ENCODE measurements around the gene FGL2.
"Not testable (repeated sequence)": the region's sequence is repeated elsewhere in the genome, so short reads cannot be mapped to it uniquely, and the experiment has no call there.

FGL2 gene

DNA sequence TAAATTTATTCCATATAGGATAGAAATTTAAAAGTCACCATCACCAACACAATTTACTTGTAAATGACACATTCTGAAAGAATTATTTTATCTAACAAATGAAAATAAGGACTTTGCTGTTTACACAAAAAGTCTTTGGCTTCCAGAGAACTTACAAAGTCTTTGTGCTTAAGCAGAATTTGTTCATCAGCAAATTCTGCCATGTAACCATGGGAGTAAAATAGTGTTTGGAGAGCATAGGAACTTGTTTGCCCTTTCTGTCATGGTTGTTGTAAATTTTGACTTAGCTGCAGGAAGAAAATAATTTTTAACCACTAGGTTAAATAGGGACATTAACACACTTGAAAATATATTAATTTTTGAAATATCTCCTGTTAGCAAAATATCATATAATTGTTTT, 15.2 kb downstream of the FGL2 start:
- DNase-seq (ENCODE audit: low read depth, low spot score), result no peak
- Histone ChIP-seq H3K27me3 (ENCODE audit: control insufficient read depth, insufficient read depth, low read length) (no peaks in the 10 kb centered on the region), H3K9me3 (ENCODE audit: control insufficient read depth, insufficient read depth, low read length) (no peaks in the 10 kb centered on the region; the same call in 1 of the 2 replicates), H3K4me3 (ENCODE audit: low read length) (no peak overlapping the region), H3K36me3 (ENCODE audit: control insufficient read depth, insufficient read depth, low read length) (no peaks in the 10 kb centered on the region), H3K27ac (ENCODE audit: low read length) (no peak overlapping the region), H3K4me1 (ENCODE audit: control insufficient read depth, insufficient read depth, low read length) (no peaks in the 10 kb centered on the region)

DNA sequence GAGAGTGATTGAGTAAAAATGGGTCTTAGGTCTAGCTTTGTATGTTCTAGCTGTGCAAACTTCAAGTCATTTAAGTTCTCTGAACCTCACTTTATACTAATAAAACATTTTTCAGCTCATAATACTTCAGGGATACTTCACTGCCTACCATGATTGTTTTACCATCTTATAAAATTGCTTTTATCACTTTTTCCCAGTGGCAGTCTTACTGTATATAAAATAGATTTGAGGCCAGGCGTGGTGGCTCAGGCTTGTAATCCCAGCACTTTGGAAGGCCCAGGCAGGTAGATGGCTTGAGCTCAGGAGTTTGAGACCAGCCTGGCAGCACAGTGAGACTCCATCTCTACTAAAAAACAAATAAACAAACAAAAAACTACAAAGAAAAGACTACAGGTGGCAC, 17.4 kb downstream of the FGL2 start:
- DNase-seq (ENCODE audit: low read depth, low spot score), result no peak
- H3K4me3 ChIP-seq (ENCODE audit: low read length), result no peak overlapping the region
- no peak overlapping the region for H3K27ac ChIP-seq (ENCODE audit: low read length)
- H3K36me3 ChIP-seq (ENCODE audit: control insufficient read depth, insufficient read depth, low read length), result no peaks in the 10 kb centered on the region
- no CpG with 5 or more reads among the region's 1 CpG for WGBS (ENCODE audit: insufficient coverage, insufficient read length)
- no peaks in the 10 kb centered on the region; the same call in 1 of the 2 replicates for H3K9me3 ChIP-seq (ENCODE audit: control insufficient read depth, insufficient read depth, low read length)
- no peaks in the 10 kb centered on the region for H3K27me3 ChIP-seq (ENCODE audit: control insufficient read depth, insufficient read depth, low read length)
- no peaks in the 10 kb centered on the region for H3K4me1 ChIP-seq (ENCODE audit: control insufficient read depth, insufficient read depth, low read length)

DNA sequence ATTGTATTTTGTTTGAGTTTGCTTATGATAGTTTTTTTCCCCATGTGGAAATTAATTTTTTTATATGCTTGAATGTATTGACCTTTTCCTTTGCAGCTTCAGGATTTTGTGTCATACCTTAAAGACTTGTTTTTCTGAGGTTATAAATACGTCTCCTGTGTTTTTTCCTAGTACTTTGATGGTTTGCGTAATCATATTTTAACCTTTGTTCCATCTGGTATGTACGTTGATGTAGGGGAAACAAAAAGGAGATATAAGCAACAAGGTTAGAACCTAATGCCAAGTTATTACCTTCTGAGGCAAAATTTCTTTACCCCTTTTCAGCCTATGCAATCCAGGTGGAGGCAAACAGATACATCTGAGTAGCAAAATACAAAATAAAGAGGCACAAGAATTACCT, 17.9 kb downstream of the FGL2 start:
- no CpG with 5 or more reads among the region's 3 CpGs for WGBS (ENCODE audit: insufficient coverage, insufficient read length)
- Histone ChIP-seq H3K27ac (ENCODE audit: low read length) (no peak overlapping the region), H3K9me3 (ENCODE audit: control insufficient read depth, insufficient read depth, low read length) (no peaks in the 10 kb centered on the region; the same call in 1 of the 2 replicates), H3K4me1 (ENCODE audit: control insufficient read depth, insufficient read depth, low read length) (no peaks in the 10 kb centered on the region), H3K27me3 (ENCODE audit: control insufficient read depth, insufficient read depth, low read length) (no peaks in the 10 kb centered on the region), H3K36me3 (ENCODE audit: control insufficient read depth, insufficient read depth, low read length) (no peaks in the 10 kb centered on the region), H3K4me3 (ENCODE audit: low read length) (no peak overlapping the region)
- DNase-seq (ENCODE audit: low read depth, low spot score), result no peak

DNA sequence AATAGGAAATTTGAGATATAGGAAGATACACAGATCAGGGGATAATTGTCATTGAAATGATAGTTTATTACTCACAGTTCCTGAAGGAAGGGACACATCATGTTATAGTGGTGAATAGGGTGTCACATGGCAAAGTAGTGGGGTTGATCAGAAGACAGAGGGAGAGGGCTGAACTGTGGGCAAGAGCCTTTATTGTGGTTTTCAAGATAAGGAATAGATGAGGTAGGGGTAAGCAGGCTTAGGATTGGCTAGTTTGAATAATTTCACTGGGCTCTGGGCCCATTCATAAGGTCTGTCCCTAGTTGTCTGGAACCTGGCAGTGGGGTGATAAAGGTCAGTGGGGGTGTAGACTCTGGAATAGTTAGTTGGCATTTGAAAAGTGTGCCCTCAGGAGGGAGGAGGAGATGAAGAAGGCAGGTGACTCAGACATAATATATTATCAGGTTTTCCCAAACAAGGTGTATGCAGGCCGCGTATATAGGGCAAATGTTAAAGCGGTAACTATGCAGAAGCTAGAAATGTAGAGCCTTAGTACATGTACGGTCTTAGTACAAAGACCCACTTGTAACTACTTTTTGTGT, 18.5 kb downstream of the FGL2 start:
- Histone ChIP-seq H3K27ac (ENCODE audit: low read length) (no peak overlapping the region), H3K4me3 (ENCODE audit: low read length) (no peak overlapping the region), H3K27me3 (ENCODE audit: control insufficient read depth, insufficient read depth, low read length) (no peaks in the 10 kb centered on the region), H3K4me1 (ENCODE audit: control insufficient read depth, insufficient read depth, low read length) (no peaks in the 10 kb centered on the region), H3K9me3 (ENCODE audit: control insufficient read depth, insufficient read depth, low read length) (no peaks in the 10 kb centered on the region; the same call in 1 of the 2 replicates), H3K36me3 (ENCODE audit: control insufficient read depth, insufficient read depth, low read length) (no peaks in the 10 kb centered on the region)
- no CpG with 5 or more reads among the region's 4 CpGs for WGBS (ENCODE audit: insufficient coverage, insufficient read length)
- no peak for DNase-seq (ENCODE audit: low read depth, low spot score)

DNA sequence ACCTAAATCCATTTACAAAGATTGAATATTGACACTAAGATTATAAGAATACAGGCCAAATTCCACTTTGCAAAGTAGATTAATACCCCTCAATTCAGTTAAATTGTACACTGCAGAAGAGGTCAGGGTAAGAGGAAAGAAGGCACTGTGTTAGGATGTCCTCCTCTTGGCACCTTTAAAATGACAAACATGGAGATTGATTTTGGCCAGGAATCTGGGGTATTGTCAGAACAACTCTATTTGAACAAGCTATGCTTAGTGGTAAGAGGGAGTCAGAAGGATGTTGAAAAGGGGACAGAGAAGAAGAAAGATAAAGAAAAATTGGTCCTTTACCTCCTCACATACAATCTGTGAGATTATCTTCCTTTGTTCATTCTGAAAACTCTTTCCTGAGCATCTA, 21.6 kb downstream of the FGL2 start:
- H3K36me3 ChIP-seq (ENCODE audit: control insufficient read depth, insufficient read depth, low read length); H3K4me1 ChIP-seq (ENCODE audit: control insufficient read depth, insufficient read depth, low read length); H3K9me3 ChIP-seq (ENCODE audit: control insufficient read depth, insufficient read depth, low read length); H3K27me3 ChIP-seq (ENCODE audit: control insufficient read depth, insufficient read depth, low read length); DNase-seq (ENCODE audit: low read depth, low spot score); H3K4me3 ChIP-seq (ENCODE audit: low read length); H3K27ac ChIP-seq (ENCODE audit: low read length): not testable (repeated sequence)

DNA sequence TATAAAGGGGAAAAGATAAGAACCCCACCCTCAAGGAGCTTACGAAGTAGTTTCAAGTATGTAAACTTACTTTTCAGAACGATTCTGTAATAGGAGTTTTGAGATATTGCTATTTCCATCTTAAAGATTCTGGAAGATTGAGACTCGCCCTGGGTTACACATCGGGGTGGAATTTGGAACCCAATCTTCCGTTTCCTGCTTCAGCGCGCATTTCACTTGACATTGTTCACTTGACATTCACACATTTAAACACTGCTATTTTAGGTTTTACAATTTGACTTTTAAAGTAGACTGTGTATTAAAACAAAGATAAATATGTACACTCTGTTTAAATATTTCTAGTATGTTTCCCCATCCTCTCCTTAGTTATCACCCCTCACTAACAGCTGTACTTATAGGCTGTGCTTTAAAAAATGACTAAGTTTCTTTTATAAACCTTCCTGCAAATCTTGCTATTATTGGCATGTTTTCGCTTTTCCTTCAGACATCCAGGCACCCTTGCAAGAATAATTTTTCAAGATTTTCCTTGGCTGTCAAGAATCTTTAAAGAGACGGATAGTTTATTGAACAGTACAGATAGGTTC, 22.2 kb downstream of the FGL2 start:
- not testable (repeated sequence) for H3K27ac ChIP-seq (ENCODE audit: low read length); H3K4me1 ChIP-seq (ENCODE audit: control insufficient read depth, insufficient read depth, low read length); H3K9me3 ChIP-seq (ENCODE audit: control insufficient read depth, insufficient read depth, low read length); H3K36me3 ChIP-seq (ENCODE audit: control insufficient read depth, insufficient read depth, low read length); DNase-seq (ENCODE audit: low read depth, low spot score); H3K27me3 ChIP-seq (ENCODE audit: control insufficient read depth, insufficient read depth, low read length); H3K4me3 ChIP-seq (ENCODE audit: low read length)
- WGBS (ENCODE audit: insufficient coverage, insufficient read length), result no CpG with 5 or more reads among the region's 9 CpGs

DNA sequence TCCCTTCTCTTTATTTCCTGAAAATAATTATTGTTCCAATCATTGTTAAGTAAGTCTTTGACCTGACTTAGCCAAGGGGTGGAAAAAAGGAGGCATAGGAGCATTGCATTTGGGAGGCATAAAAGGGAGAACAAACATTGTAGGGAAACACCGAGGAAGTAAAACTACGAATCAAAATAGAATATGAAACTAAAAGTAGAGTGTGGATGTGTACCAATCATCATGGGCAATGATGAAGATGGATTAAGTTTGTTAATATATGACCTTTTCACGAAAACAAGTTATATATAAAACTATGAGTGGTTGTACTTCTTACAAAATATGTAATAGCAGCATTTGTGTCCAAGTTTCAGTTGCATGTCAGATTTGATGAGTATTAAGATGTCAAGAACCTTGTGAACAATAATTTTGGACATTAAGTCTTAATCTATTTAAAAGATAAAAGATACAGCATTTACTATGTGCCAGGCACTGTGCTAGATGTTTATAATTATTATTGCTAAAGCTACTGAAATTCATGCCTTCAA, 24.3 kb downstream of the FGL2 start:
- not testable (repeated sequence) for DNase-seq (ENCODE audit: low read depth, low spot score); H3K4me1 ChIP-seq (ENCODE audit: control insufficient read depth, insufficient read depth, low read length); H3K4me3 ChIP-seq (ENCODE audit: low read length); H3K27me3 ChIP-seq (ENCODE audit: control insufficient read depth, insufficient read depth, low read length); H3K9me3 ChIP-seq (ENCODE audit: control insufficient read depth, insufficient read depth, low read length); H3K27ac ChIP-seq (ENCODE audit: low read length); H3K36me3 ChIP-seq (ENCODE audit: control insufficient read depth, insufficient read depth, low read length)
- WGBS (ENCODE audit: insufficient coverage, insufficient read length), result no CpG with 5 or more reads among the region's 3 CpGs

DNA sequence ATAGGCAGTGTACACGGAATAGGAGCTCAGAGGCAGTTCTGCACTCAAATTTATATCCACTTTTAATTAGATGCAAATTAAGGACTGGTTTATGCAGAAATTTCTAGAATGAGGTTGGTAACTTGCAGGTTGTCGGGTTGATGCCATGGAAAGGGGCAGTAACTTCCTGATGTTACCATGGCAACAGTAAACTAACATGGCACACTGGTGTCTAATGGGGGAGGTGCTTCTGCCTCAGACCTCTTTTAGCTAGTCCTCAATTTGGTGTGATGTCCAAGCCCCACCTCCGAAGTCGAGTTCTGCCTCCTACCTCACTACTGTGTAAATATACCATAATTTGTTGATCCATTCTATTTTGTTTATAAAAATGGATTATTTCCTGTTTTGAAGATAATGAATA, 25.2 kb downstream of the FGL2 start:
- not testable (repeated sequence) for DNase-seq (ENCODE audit: low read depth, low spot score); H3K36me3 ChIP-seq (ENCODE audit: control insufficient read depth, insufficient read depth, low read length); H3K27ac ChIP-seq (ENCODE audit: low read length); H3K9me3 ChIP-seq (ENCODE audit: control insufficient read depth, insufficient read depth, low read length); H3K27me3 ChIP-seq (ENCODE audit: control insufficient read depth, insufficient read depth, low read length); H3K4me1 ChIP-seq (ENCODE audit: control insufficient read depth, insufficient read depth, low read length); H3K4me3 ChIP-seq (ENCODE audit: low read length)
- WGBS (ENCODE audit: insufficient coverage, insufficient read length), result no CpG with 5 or more reads among the region's 4 CpGs

DNA sequence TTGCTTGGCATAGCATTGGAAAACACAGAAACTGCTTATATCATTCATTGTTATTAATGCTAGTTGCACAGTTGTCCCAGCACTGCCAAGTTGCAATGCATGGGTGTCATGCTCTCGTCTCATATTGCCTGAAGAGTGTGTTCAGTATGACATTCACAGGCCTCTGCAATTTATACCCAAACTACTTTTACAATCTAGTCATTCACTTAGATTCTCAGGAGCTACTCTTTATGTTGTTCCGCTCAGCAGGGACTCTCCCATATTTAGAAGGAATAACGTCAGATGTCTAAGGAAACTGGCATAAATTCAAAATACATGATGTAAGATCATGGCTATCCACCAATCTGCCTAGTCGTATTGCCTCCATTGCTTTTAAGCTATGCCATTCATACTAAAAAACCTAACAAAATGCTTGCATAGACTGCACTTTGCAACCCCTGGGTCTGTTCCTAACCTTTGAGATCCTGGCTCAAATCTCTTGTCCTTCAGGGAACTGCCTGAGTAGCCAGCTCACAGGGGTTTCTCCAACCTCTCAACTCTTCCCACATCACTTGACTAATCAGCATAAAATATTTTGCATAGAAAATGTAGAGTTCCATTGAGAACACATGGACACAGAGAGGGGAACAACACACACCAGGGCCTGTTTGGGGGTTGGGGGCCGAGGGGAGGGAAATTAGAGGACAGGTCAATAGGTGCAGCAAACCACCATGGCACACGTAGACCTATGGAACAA, 27.0 kb downstream of the FGL2 start:
- not testable (repeated sequence) for H3K36me3 ChIP-seq (ENCODE audit: control insufficient read depth, insufficient read depth, low read length); H3K4me1 ChIP-seq (ENCODE audit: control insufficient read depth, insufficient read depth, low read length); H3K27ac ChIP-seq (ENCODE audit: low read length); H3K4me3 ChIP-seq (ENCODE audit: low read length); DNase-seq (ENCODE audit: low read depth, low spot score); H3K9me3 ChIP-seq (ENCODE audit: control insufficient read depth, insufficient read depth, low read length); H3K27me3 ChIP-seq (ENCODE audit: control insufficient read depth, insufficient read depth, low read length)
- no CpG with 5 or more reads among the region's 6 CpGs for WGBS (ENCODE audit: insufficient coverage, insufficient read length)

DNA sequence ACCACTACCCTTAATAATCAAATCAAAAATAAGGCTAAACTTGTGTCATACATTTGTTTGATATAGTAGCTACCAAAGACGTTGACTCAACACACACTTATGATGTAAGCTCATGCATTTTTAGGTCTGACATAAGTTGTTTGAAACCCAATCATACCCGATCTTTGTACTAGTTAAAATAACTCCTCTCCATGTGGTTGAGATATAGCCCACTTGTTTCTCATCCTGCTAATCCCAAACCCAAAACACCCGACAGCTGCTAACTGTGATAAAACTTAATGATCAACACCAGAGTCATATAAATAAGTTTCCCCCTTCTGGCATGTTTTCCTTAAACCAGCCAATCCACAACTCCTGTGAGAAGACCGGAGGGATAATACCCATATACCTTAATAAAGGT, 28.5 kb downstream of the FGL2 start:
- H3K4me1 ChIP-seq (ENCODE audit: control insufficient read depth, insufficient read depth, low read length); H3K9me3 ChIP-seq (ENCODE audit: control insufficient read depth, insufficient read depth, low read length); H3K4me3 ChIP-seq (ENCODE audit: low read length); H3K27me3 ChIP-seq (ENCODE audit: control insufficient read depth, insufficient read depth, low read length); H3K27ac ChIP-seq (ENCODE audit: low read length); H3K36me3 ChIP-seq (ENCODE audit: control insufficient read depth, insufficient read depth, low read length); DNase-seq (ENCODE audit: low read depth, low spot score): not testable (repeated sequence)
- WGBS (ENCODE audit: insufficient coverage, insufficient read length), result no CpG with 5 or more reads among the region's 4 CpGs

DNA sequence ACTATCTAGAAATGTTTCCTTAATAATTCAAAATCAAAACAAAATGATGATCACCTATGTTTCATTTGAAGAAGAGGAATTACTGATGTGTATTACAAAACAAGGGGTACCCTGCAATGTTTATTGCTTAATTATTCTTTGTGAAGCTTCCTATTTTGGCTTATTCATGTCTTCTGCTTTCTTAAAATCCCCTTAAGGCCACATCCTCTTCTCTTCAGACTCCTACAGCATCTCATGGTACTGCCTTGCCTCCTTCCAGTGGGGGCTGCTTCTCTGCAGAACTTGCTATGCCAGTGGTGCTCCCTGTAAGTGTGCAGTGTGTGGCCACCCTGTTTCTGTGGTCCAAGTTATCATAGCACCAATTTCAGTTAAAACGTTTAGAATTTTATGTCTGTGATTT, 42.2 kb downstream of the FGL2 start:
- H3K27ac ChIP-seq (ENCODE audit: low read length), result no peak overlapping the region
- no peak for DNase-seq (ENCODE audit: low read depth, low spot score)
- H3K27me3 ChIP-seq (ENCODE audit: control insufficient read depth, insufficient read depth, low read length), result no peaks in the 10 kb centered on the region
- no CpG with 5 or more reads among the region's 1 CpG for WGBS (ENCODE audit: insufficient coverage, insufficient read length)
- H3K36me3 ChIP-seq (ENCODE audit: control insufficient read depth, insufficient read depth, low read length), result no peaks in the 10 kb centered on the region
- no peak overlapping the region for H3K4me3 ChIP-seq (ENCODE audit: low read length)
- H3K9me3 ChIP-seq (ENCODE audit: control insufficient read depth, insufficient read depth, low read length), result no peaks in the 10 kb centered on the region
- H3K4me1 ChIP-seq (ENCODE audit: control insufficient read depth, insufficient read depth, low read length), result no peaks in the 10 kb centered on the region

Measured in iPS DF 6.9 (cell line).